MM.1S (cell line): Measurements from ENCODE around the gene KLHL5.

ENCODE experiments used
- EZH2 ChIP-seq: fragments of 300-600 bp; sonication (generic); optimal IDR thresholded peaks from 2 replicates; pipeline ENCODE3; 2017; ENCODE audit warnings: low read depth, mild to moderate bottlenecking, antibody characterized with exemption, low read length, mixed read lengths
- TF ChIP-seq, protein P1 (sequence below): fragments of 300-600 bp; sonication (generic); IDR thresholded peaks from 2 replicates; pipeline ENCODE4 v1.5.1; 2016; ENCODE audit warnings: antibody characterized with exemption, low read length, mixed read lengths

DNA sequence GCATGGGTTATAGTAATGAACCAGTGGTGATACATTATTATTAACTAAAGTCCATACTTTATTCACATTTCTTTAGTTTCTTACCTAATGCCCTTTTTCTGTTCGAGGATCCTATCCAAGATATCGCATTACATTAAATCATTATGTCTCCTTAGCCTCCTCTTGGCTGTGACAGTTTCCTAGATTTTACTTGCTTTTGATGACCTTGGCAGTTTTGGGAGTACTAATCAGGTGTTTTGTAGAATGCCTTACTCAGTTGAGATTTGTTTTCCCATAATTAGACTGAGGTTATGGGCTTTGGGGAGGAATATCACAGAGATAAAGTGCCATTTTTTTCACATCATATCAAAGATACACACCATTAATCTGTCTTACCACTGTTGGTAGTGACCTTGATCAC lies 5.0 kb downstream of the KLHL5 start:
- no peak for TF ChIP-seq EZH2
- TF ChIP-seq, protein P1, sequence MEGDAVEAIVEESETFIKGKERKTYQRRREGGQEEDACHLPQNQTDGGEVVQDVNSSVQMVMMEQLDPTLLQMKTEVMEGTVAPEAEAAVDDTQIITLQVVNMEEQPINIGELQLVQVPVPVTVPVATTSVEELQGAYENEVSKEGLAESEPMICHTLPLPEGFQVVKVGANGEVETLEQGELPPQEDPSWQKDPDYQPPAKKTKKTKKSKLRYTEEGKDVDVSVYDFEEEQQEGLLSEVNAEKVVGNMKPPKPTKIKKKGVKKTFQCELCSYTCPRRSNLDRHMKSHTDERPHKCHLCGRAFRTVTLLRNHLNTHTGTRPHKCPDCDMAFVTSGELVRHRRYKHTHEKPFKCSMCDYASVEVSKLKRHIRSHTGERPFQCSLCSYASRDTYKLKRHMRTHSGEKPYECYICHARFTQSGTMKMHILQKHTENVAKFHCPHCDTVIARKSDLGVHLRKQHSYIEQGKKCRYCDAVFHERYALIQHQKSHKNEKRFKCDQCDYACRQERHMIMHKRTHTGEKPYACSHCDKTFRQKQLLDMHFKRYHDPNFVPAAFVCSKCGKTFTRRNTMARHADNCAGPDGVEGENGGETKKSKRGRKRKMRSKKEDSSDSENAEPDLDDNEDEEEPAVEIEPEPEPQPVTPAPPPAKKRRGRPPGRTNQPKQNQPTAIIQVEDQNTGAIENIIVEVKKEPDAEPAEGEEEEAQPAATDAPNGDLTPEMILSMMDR, result no peak
